PFSK-1 (cell line): Measurements from ENCODE around the gene GSAP.

Source experiments
- FOXP2 ChIP-seq: optimal IDR thresholded peaks from 2 replicates; pipeline ENCODE3; 2011; ENCODE audit warnings: borderline replicate concordance, control low read depth, inconsistent platforms; ENCODE audit not compliant: insufficient read depth; ENCODE audit errors: extremely low read length, extremely low read depth
- POLR2AphosphoS5 ChIP-seq: IDR thresholded peaks from 2 replicates; pipeline ENCODE4 v1.6.1; 2012; ENCODE audit warnings: low read depth, mild to moderate bottlenecking, control low read depth, low read length, moderate library complexity
- REST ChIP-seq, 2 experiments: IDR thresholded peaks; 2 replicates each; pipeline versions ENCODE4 v1.6.1 to v1.8.0; 2011 to 2012; ENCODE audit warnings: low read depth in 2 of 2, low read length in 2 of 2, control low read depth in 1 of 2, inconsistent platforms in 1 of 2, mild to moderate bottlenecking in 1 of 2, moderate library complexity in 1 of 2; ENCODE audit not compliant: insufficient read depth in 1 of 2
- SIN3A ChIP-seq: IDR thresholded peaks from 2 replicates; pipeline ENCODE4 v1.6.1; 2012; ENCODE audit warnings: mild to moderate bottlenecking, low read length, moderate library complexity, borderline replicate concordance; ENCODE audit not compliant: insufficient read depth
- TAF1 ChIP-seq: IDR thresholded peaks from 2 replicates; pipeline ENCODE4 v1.6.1; 2012; ENCODE audit warnings: low read length, control low read depth, borderline replicate concordance; ENCODE audit not compliant: insufficient read depth

Gene GSAP

GRCh38 chr7:77406421-77406820 is 9.7 kb downstream of the GSAP start:
- no peak for TF ChIP-seq TAF1
- TF ChIP-seq POLR2AphosphoS5, result no peak
- TF ChIP-seq SIN3A, result no peak
- TF ChIP-seq REST (IDR thresholded peaks at IDR 0.05; ENCODE audit: insufficient read depth in 1 of 2, low read depth in 2 of 2, low read length in 2 of 2), result no peak

GRCh38 chr7:77404641-77405040 is 11.5 kb downstream of the GSAP start:
- no peak for TF ChIP-seq REST (IDR thresholded peaks at IDR 0.05; ENCODE audit: insufficient read depth in 1 of 2, low read depth in 2 of 2, low read length in 2 of 2)
- no peak for TF ChIP-seq TAF1
- no peak for TF ChIP-seq POLR2AphosphoS5
- no peak for TF ChIP-seq SIN3A
- no peak for TF ChIP-seq FOXP2

GRCh38 chr7:77403957-77404356 is 12.2 kb downstream of the GSAP start:
- no peak for TF ChIP-seq SIN3A
- TF ChIP-seq TAF1, result no peak
- TF ChIP-seq REST (IDR thresholded peaks at IDR 0.05; ENCODE audit: insufficient read depth in 1 of 2, low read depth in 2 of 2, low read length in 2 of 2), result no peak
- no peak for TF ChIP-seq FOXP2
- no peak for TF ChIP-seq POLR2AphosphoS5

- TF ChIP-seq FOXP2 (no peak), TAF1 (no peak), REST (IDR thresholded peaks at IDR 0.05; ENCODE audit: insufficient read depth in 1 of 2, low read depth in 2 of 2, low read length in 2 of 2) (no peak), POLR2AphosphoS5 (no peak), SIN3A (no peak)
Observed at GRCh38 chr7:77402818-77403217, 13.3 kb downstream of the GSAP start.

GRCh38 chr7:77401002-77401401 is 15.1 kb downstream of the GSAP start:
- TF ChIP-seq POLR2AphosphoS5 (no peak), TAF1 (no peak), FOXP2 (no peak), REST (IDR thresholded peaks at IDR 0.05; ENCODE audit: insufficient read depth in 1 of 2, low read depth in 2 of 2, low read length in 2 of 2) (no peak), SIN3A (no peak)
